BE2C (cell line): ENCODE measurements around the gene L3HYPDH.

Source experiments
- DNase-seq: peaks from one replicate; pipeline ENCODE4 v3.0.0-alpha.2; 2020
- H3K27me3 ChIP-seq: fragments of 250-450 bp; sonication (Bioruptor Pico); 2 replicates; pipeline ENCODE4 v1.5.1; 2020; ENCODE audit warnings: mild to moderate bottlenecking
- H3K36me3 ChIP-seq: fragments of 250-450 bp; sonication (Bioruptor Pico); 2 replicates; pipeline ENCODE4 v1.5.1; 2020; ENCODE audit warnings: mild to moderate bottlenecking
- H3K4me1 ChIP-seq: fragments of 250-450 bp; sonication (Bioruptor Pico); 2 replicates; pipeline ENCODE4 v1.5.1; 2020
- H3K4me3 ChIP-seq: 2 replicates; pipeline ENCODE4 v1.5.1; 2011; ENCODE audit warnings: low read depth, low read length
- H3K9me3 ChIP-seq: fragments of 250-450 bp; sonication (Bioruptor Pico); 2 replicates; pipeline ENCODE4 v1.5.1; 2020
- TF ChIP-seq, protein P1 (sequence below): IDR thresholded peaks from 2 replicates; pipeline ENCODE4 v1.5.1; 2012; ENCODE audit warnings: mild to moderate bottlenecking, low read depth, low read length

Gene L3HYPDH

DNA sequence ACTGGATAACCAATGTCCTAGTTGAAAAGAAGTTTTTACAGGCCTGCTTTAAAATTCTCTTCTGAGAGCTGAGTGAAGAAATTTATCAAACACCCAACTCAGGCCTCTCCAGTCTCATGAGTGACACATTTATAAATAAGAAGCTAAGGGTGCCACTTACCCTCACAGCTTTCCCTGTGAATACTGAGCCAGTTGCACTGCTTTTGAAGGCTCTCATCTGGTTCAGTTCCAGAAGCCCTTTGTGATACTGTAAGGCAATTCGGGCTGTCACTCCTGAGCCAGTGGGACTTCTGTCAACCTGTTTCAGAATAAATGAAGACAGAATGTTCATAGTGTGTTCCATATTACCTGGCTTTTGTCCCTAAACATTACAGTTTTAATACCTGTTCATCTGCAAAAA is 8.5 kb downstream of the L3HYPDH start:
- TF ChIP-seq, protein P1, sequence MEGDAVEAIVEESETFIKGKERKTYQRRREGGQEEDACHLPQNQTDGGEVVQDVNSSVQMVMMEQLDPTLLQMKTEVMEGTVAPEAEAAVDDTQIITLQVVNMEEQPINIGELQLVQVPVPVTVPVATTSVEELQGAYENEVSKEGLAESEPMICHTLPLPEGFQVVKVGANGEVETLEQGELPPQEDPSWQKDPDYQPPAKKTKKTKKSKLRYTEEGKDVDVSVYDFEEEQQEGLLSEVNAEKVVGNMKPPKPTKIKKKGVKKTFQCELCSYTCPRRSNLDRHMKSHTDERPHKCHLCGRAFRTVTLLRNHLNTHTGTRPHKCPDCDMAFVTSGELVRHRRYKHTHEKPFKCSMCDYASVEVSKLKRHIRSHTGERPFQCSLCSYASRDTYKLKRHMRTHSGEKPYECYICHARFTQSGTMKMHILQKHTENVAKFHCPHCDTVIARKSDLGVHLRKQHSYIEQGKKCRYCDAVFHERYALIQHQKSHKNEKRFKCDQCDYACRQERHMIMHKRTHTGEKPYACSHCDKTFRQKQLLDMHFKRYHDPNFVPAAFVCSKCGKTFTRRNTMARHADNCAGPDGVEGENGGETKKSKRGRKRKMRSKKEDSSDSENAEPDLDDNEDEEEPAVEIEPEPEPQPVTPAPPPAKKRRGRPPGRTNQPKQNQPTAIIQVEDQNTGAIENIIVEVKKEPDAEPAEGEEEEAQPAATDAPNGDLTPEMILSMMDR: no peak
- H3K4me3 ChIP-seq: no peak overlapping the region
- peaks cover 25% of the 10 kb centered on the region for H3K36me3 ChIP-seq
- H3K4me1 ChIP-seq: no peaks in the 10 kb centered on the region
- no peak for DNase-seq
- H3K9me3 ChIP-seq: no peaks in the 10 kb centered on the region
- no peaks in the 10 kb centered on the region for H3K27me3 ChIP-seq

DNA sequence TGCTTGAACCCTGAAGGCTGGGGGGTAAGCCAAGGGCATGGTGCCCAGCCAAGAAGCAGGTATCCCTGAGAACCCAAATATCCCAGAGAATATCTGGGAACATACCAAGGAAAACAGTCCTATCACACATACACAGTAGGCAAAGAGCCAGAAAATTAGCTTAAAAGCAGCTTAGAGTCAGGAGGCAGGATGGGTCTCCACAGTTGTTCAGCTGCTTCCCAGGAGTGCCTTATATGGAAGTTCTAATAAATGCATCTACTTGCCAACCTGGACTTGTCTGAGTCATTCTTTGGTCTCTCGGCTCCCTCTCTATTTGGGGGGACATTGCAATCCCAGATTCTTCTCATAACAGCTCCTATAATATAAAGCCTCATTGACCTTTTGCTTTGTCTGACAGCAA is 10.0 kb downstream of the L3HYPDH start:
- DNase-seq: no peak
- no peaks in the 10 kb centered on the region for H3K27me3 ChIP-seq
- H3K4me1 ChIP-seq: no peaks in the 10 kb centered on the region
- H3K36me3 ChIP-seq: peaks cover 30% of the 10 kb centered on the region
- TF ChIP-seq, protein P1: no peak
- no peak overlapping the region for H3K4me3 ChIP-seq
- H3K9me3 ChIP-seq: no peaks in the 10 kb centered on the region

DNA sequence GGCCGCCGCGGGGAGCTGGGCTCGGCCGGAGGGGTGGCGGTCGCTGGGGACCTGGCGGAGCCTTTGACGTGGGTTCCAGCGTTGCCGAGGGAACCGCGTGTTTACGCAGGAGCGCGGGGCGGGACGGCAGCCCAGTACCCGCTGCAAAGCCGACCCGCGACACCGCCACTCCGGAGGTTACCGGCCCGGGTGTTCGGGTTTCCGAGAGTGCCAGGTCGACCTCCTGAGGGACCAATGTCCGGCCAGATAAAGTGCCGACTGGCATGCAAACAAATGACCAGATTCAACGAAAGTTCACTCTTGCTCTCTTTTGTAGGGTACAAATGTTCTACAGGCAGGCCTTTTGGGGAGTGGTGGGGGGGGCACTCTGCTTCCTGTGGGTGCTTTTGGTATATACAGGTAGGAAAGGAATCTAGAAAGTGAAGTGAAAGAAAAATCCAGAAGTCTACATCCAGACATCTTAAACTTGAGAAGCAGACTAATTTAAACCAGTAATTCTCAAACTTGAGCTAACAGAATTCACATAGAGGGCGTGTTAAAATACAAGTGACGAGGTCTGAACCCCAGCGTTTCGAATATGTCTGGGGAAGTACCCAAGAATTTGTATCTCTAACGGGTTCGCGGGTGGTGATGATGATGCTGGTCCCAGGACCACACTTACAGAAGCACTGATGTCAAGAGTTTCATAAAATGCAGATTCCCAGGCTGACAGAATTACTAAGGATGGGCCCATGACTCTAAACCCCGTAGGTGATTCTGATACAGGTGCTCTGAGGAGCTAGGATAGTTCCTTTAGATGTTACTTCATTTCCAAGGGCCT is 18.7 kb downstream of the L3HYPDH start, which contains the start of gene GPR135:
GPR135 (minus strand) TSS at position 65 of the 820 bp plus-strand sequence. CDS start 154 bp downstream, outside the sequence.
- no peak for DNase-seq
- TF ChIP-seq, protein P1: no peak
- Histone ChIP-seq H3K9me3 (no peaks in the 10 kb centered on the region), H3K4me1 (no peaks in the 10 kb centered on the region; the same call in 1 of the 2 replicates), H3K4me3 (peak within 1 kb of the TSS; percentile 73), H3K27me3 (no peaks in the 10 kb centered on the region), H3K36me3 (peaks cover 5% of the 10 kb centered on the region)

DNA sequence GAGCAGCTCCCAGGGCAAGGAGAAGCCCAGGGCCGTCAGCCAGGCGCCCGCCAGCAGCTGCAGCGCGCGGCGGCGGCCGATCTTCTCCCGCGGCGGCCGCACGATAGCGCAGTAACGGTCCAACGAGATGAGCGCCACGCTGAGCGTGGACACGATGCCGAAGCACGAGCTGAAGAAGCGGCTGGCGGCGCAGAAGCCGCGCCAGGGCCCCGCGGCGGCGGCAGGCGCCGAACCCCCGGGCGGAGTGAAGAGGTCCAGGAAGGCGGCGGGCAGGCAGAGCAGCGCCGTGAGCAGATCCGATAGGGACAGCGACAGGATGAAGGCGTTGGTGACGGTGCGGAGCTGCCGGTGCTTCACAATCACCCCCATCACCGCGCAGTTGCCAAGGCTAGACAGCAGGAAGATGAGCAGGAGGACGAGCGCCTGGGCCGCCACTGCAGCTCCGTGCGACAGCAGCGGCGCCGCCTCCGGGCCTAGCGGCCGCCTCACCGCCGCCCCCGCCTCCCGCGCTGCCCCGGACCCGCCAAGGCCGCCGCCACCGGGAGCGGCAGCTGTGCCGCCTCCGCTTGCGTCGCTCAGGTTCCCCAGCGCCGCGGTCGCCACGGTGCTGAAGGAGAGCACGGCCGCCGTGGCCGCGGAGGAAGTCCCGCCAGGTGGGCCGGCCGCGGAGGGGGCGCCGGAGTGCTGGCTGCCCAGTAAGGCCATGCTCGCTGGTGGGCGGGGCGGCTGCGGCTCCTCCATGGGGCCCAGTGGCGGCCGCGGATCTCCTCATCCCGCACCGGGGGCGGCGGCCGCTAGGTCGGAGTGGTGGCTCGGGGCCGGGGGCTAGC is 19.5 kb downstream of the L3HYPDH start:
- peak overlapping the region; percentile 73 for H3K4me3 ChIP-seq

DNA sequence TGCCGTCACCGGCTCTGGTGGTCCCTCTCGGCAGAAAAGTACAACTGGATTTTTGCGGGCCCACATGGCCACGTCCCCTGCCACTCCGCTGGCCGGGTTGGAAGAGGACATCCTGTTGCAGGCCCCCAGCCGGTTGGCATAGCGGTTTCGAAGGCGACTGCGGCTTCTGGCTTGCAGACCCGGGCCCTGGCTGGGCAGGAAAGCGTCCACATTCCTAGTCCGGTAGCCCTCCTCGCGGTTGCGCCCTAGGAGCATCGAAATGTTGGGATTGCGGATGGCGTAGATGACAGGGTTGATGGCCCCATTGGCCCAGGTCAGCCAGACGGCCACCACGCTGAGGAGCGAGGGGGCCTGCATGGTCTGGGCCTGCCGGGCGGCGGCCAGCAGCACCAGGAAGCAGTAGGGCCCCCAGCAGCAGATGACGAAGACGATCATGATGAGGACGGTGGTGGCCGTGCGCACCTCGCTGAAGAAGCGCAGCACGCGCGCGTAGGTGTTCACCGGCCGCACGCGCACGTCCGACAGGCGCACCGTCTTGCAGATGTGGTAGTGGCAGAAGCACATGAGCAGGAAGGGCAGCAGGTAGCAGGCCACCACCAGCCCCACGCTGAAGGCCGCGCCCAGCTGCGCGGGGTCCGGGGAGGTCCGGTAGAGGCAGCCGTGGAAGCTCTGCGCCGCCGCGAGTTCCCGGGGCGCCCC is 20.3 kb downstream of the L3HYPDH start:
- H3K9me3 ChIP-seq: no peaks in the 10 kb centered on the region
- H3K27me3 ChIP-seq: no peaks in the 10 kb centered on the region
- no peak for DNase-seq
- peak overlapping the region; percentile 73 for H3K4me3 ChIP-seq
- TF ChIP-seq, protein P1: no peak
- H3K36me3 ChIP-seq: no peaks in the 10 kb centered on the region
- no peaks in the 10 kb centered on the region; the same call in 1 of the 2 replicates for H3K4me1 ChIP-seq

More for the DNA sequence above, 19.5 kb downstream of the L3HYPDH start:
- Histone ChIP-seq H3K9me3 (no peaks in the 10 kb centered on the region), H3K27me3 (no peaks in the 10 kb centered on the region), H3K36me3 (no peaks in the 10 kb centered on the region), H3K4me1 (no peaks in the 10 kb centered on the region; the same call in 1 of the 2 replicates)
- DNase-seq: peak; percentile 78
- TF ChIP-seq, protein P1: no peak
